LNCAP (cell line): ENCODE results near the gene PSMD4.

Experiments
- TF ChIP-seq, protein P1 (sequence below): fragments of 450-650 bp; IDR thresholded peaks from 2 replicates; pipeline ENCODE4 v1.5.1; 2017; ENCODE audit warnings: mild to moderate bottlenecking

PSMD4 gene

GRCh38 chr1:151294742-151295462 is 40.4 kb downstream of the PSMD4 start:
- TF ChIP-seq, protein P1, sequence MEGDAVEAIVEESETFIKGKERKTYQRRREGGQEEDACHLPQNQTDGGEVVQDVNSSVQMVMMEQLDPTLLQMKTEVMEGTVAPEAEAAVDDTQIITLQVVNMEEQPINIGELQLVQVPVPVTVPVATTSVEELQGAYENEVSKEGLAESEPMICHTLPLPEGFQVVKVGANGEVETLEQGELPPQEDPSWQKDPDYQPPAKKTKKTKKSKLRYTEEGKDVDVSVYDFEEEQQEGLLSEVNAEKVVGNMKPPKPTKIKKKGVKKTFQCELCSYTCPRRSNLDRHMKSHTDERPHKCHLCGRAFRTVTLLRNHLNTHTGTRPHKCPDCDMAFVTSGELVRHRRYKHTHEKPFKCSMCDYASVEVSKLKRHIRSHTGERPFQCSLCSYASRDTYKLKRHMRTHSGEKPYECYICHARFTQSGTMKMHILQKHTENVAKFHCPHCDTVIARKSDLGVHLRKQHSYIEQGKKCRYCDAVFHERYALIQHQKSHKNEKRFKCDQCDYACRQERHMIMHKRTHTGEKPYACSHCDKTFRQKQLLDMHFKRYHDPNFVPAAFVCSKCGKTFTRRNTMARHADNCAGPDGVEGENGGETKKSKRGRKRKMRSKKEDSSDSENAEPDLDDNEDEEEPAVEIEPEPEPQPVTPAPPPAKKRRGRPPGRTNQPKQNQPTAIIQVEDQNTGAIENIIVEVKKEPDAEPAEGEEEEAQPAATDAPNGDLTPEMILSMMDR, result no peak

DNA sequence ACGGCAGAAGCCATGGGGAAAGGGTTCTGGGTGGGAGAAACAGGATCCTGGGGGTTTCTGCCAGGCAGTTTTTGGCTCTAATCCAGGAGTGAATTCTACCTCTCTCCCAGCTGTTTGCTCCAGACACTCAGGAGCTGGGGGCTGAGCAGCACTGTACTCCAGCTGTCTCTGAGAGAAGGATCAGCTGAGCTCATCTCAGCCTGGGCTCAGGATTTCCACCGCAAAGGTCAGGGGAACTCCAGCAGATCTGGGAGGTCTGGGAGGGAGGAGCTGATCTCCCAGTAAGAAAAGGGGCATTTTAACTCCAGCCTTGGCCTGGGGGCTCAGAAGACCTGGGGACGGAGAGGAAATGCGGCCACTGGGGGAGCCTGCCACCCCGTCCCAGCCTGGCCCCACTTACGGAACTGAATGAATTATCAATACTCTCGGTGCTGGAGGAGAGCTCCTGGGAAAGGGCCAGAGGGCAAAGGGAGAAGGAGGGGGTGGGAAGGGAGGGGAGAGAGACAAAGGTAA is 55.3 kb downstream of the PSMD4 start:
- TF ChIP-seq, protein P1, result no peak

- TF ChIP-seq, protein P1, result no peak
Observed at GRCh38 chr1:151311011-151311410, 56.5 kb downstream of the PSMD4 start.

DNA sequence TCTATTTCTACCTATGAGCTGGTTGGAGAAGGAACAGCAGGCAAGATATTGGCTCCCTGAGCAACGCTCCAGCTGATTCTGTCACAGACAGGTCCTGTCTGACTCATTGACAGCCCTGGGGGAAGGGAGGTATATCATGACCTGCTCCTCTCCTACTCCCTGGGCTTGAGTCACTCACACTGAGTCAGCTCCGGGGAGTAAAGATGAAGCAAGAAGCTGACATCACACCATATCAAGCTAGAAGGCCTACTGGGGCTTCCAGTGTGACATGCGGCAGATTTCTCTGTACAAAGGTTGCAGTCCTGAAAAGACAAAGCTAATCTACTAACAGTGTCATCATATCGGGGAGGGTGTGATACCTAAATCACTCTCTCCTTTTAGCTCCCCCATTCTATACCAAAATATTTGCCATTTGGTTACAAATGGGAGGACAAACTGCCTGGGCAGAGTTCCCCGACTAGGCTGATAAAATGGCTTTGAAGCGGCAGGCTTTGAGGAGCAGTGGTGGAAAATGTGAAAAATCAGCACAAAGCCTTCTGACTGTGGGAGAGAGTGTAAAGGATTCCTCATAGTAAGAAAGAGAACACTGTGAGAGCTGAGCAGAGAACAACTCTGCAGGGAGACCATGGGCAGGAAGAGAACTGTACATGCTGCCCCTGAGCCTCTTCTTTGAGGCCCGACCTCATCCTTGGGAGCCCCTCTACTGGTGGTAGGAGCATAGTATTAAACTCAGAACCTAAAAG is 57.2 kb downstream of the PSMD4 start:
- TF ChIP-seq, protein P1, result no peak

DNA sequence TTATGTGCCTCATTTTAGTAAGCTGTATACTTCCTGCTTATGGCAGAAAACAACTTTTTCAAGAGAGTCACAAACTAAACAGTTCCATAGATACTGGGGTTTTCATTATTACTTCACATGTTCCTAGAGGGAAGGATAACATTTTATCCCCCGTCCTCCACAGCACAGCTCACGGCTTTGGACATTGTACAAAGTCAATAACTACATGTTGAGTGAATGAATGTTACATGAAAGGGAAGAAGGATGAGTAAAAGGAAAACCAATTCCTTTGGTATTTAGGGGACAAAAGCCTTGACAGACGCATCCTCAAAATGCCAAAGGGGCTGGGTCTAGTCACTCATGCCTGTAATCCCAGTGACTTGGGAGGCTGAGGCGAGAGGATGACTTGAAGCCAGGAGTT is 57.9 kb downstream of the PSMD4 start:
- TF ChIP-seq, protein P1, result no peak

DNA sequence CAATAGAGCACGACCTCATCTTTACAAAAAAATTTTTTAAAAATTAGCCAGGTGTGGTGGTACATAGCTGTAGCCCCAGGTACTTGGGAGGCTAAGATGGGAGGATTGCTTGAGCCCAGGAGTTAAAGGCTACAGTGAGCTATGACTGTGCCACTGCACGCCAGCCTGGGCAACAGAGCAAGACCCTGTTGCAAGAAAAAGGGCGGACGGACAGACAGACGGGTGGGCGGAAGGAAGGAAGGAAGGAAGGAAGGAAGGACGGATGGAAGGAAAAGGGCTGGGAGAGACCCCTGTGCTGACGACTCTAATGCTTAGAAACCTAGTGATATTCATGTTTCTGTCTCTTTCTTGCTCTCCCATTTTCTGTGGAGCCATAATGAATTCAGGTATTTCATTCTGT is 58.3 kb downstream of the PSMD4 start:
- TF ChIP-seq, protein P1, result no peak

- TF ChIP-seq, protein P1, result no peak
Observed at GRCh38 chr1:151313501-151313900, 59.0 kb downstream of the PSMD4 start.
